NCI-H82 (cell line): ENCODE data around the gene ANKRD55.

Experiments used
- DNase-seq: peaks from one replicate; lab custom pipeline; 2025; lab: John Stamatoyannopoulos, UW

The ANKRD55 gene

GRCh38 chr5:56078278-56079156, 154.6 kb downstream of the ANKRD55 start:
- DNase-seq: no peak

- no peak for DNase-seq
Measured at GRCh38 chr5:56077796-56078233, 155.3 kb downstream of the ANKRD55 start.

- DNase-seq: no peak
Measured at GRCh38 chr5:56076486-56076885, 156.6 kb downstream of the ANKRD55 start.

- peak; percentile 5 for DNase-seq
Measured at GRCh38 chr5:56075361-56075760, 157.8 kb downstream of the ANKRD55 start.

- no peak for DNase-seq
Measured at GRCh38 chr5:56072863-56073766, 160.0 kb downstream of the ANKRD55 start.

GRCh38 chr5:56071470-56071869, 161.7 kb downstream of the ANKRD55 start:
- DNase-seq: no peak

- no peak for DNase-seq
Measured at GRCh38 chr5:56070851-56071465, 162.2 kb downstream of the ANKRD55 start.

GRCh38 chr5:56069652-56070226, 163.4 kb downstream of the ANKRD55 start:
- no peak for DNase-seq

GRCh38 chr5:56066931-56067450, 166.1 kb downstream of the ANKRD55 start:
- DNase-seq: no peak

- no peak for DNase-seq
Measured at GRCh38 chr5:56064984-56065383, 168.1 kb downstream of the ANKRD55 start.

- DNase-seq: no peak
Measured at GRCh38 chr5:56060276-56061110, 172.6 kb downstream of the ANKRD55 start.

GRCh38 chr5:56059854-56060253, 173.3 kb downstream of the ANKRD55 start:
- DNase-seq: no peak

GRCh38 chr5:56056875-56057274, 176.3 kb downstream of the ANKRD55 start:
- no peak for DNase-seq

GRCh38 chr5:56055859-56056258, 177.3 kb downstream of the ANKRD55 start:
- no peak for DNase-seq

GRCh38 chr5:56055287-56055686, 177.8 kb downstream of the ANKRD55 start:
- DNase-seq: no peak

- no peak for DNase-seq
Measured at GRCh38 chr5:56054666-56055065, 178.5 kb downstream of the ANKRD55 start.

GRCh38 chr5:56053363-56053762, 179.8 kb downstream of the ANKRD55 start:
- DNase-seq: peak; percentile 4

GRCh38 chr5:56052735-56053134, 180.4 kb downstream of the ANKRD55 start:
- no peak for DNase-seq

GRCh38 chr5:56050551-56051255, 182.4 kb downstream of the ANKRD55 start:
- no peak for DNase-seq
